GM10266 (cell line): ENCODE results near the gene RFT1.

Experiments used
- DNase-seq: peaks from one replicate; pipeline ENCODE4 v3.0.0; 2012; ENCODE audit errors: extremely low spot score
- TF ChIP-seq, protein P1 (sequence below): IDR thresholded peaks from 2 replicates; pipeline ENCODE4 v1.5.1; 2012; ENCODE audit warnings: mild to moderate bottlenecking, low read depth; ENCODE audit not compliant: control insufficient read depth, insufficient read depth; ENCODE audit errors: missing control alignments

RFT1 gene

DNA sequence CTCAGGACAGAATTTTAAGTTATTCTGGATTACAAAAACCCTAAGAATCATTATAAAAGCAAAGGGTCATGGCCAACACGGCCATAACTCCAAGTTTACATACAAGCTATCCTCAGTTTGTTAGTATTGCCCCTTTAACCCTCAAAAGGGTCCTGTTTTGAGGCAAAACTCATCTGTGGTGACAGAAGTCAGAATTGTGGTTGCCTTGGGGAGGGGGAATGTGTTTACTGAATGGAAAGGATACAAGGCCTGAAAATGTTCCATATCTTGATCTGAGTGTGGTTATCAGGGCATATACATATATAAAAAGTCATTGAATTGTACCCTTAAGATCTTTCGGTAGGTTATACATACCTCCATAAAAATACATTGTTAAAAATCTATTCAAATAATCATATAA lies 86.5 kb downstream of the RFT1 start:
- TF ChIP-seq, protein P1, sequence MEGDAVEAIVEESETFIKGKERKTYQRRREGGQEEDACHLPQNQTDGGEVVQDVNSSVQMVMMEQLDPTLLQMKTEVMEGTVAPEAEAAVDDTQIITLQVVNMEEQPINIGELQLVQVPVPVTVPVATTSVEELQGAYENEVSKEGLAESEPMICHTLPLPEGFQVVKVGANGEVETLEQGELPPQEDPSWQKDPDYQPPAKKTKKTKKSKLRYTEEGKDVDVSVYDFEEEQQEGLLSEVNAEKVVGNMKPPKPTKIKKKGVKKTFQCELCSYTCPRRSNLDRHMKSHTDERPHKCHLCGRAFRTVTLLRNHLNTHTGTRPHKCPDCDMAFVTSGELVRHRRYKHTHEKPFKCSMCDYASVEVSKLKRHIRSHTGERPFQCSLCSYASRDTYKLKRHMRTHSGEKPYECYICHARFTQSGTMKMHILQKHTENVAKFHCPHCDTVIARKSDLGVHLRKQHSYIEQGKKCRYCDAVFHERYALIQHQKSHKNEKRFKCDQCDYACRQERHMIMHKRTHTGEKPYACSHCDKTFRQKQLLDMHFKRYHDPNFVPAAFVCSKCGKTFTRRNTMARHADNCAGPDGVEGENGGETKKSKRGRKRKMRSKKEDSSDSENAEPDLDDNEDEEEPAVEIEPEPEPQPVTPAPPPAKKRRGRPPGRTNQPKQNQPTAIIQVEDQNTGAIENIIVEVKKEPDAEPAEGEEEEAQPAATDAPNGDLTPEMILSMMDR = no peak
- DNase-seq = no peak

DNA sequence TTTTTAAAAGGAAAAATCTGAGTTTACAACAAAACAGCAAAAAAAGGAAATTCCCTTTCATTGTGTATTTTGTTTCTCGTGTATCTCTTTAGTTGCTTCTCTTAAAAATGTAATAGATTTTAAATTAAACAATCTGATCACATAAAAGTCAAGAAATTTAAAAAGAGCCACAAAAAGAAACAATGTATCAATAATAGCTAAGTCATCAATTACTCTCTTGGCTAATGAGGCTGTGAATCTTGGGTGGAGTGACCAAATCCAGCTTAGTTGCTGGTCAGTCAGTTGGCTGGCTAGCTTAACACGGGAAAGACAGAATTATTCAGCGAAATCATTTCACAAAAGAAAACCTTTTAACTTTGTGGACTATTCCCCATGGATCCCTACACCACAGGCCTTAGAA lies 87.6 kb downstream of the RFT1 start:
- no peak for DNase-seq
- TF ChIP-seq, protein P1 = no peak

DNA sequence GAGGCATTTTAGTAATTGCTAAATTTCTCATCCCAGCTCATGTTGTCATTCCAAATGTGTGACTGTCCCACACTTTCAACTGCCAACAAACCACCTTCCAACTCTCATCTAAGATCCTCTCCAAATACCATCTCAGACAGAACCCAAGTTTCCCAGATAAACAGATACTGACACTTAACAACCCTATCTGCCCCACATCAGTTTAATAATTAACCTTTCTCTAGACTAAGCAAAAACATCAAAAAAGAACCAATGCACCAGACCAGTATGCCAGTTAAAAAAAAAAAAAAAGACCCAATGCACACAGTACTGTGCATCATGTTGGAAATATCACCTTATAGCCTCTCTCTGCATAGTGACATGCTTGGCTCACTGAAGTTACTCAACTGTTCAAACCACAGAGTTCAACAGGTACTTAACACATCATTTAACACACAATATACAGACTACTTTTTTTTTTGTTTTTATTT lies 89.8 kb downstream of the RFT1 start:
- TF ChIP-seq, protein P1 = no peak
- no peak for DNase-seq

DNA sequence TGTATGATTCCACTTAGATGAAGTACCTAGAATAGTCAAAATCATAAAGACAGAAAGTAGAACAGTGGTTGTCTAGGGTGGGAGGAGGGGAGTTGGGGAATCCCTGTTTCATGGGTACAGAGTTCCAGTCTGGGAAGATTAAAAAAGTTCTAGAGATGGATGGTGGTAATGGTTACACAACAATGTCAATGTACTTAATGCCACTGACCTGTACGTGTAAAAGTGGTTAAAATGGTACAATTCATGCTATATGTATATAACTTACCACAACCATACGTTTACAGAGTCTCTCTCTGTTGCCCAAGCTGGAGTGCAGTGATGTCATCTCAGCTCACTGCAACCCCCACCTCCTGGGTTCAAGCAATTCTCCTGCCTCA lies 90.9 kb downstream of the RFT1 start:
- TF ChIP-seq, protein P1 = no peak
- DNase-seq = no peak

DNA sequence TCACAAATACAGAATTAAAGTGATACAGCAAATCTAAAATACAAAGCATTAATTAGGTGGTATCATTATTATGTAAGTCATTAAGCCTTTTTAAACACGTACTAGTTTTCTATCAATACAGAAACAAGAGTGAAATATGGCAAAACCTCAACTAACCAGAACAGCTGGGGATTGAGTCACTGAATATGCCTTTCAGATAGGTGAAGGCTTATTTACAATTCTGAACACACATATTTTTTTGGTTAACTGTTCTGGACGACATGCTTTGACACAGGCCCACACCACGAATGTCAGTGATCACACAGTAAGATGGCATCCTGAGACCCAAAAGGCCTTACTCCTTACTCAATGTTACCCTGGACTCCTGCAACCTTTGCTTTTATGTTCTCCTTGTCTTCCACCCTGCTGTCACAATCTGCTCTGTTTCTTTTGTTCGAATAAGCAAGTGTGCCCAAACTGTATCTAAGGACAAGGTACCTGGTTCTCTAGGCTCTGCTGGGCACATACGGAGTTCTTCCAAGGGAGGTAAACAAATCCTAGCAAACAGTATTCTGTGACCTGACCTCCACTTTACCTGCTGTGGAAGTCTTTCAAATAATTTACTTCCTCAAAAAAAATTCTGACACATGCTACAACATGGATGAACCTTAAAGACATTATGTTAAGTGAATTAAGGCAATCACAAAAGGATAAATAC lies 91.4 kb downstream of the RFT1 start:
- DNase-seq = no peak
- TF ChIP-seq, protein P1 = no peak
